HG03025 (cell line): Measurements from ENCODE around the gene UBAP1.
"Not testable (repeated sequence)": the region's sequence is repeated elsewhere in the genome, so short reads cannot be mapped to it uniquely, and the experiment has no call there.

Experiments
- ATAC-seq: cut with Tn5 transposase; IDR thresholded peaks from one replicate; pipeline ENCODE4 v1.9.1; 2021; ENCODE audit warnings: mild to moderate bottlenecking, moderate library complexity; ENCODE audit not compliant: unreplicated experiment, low FRiP score

Gene UBAP1

GRCh38 chr9:34177593-34178435 is 1.0 kb upstream of the UBAP1 start:
- no peak for ATAC-seq

- ATAC-seq = no peak
Observed at GRCh38 chr9:34179213-34180136, 632 bp downstream of the UBAP1 start.

GRCh38 chr9:34185778-34186551 is 7.1 kb downstream of the UBAP1 start:
- ATAC-seq = no peak

- no peak for ATAC-seq
Observed at GRCh38 chr9:34187891-34188240, 9.0 kb downstream of the UBAP1 start.

- ATAC-seq = no peak
Observed at GRCh38 chr9:34190996-34191892, 12.4 kb downstream of the UBAP1 start.

GRCh38 chr9:34195143-34195542 is 16.3 kb downstream of the UBAP1 start:
- no peak for ATAC-seq

GRCh38 chr9:34197286-34197685 is 18.4 kb downstream of the UBAP1 start:
- ATAC-seq = not testable (repeated sequence)

- ATAC-seq = no peak
Observed at GRCh38 chr9:34197756-34198711, 19.2 kb downstream of the UBAP1 start.

- no peak for ATAC-seq
Observed at GRCh38 chr9:34200092-34200491, 21.2 kb downstream of the UBAP1 start.

GRCh38 chr9:34203275-34203991 is 24.6 kb downstream of the UBAP1 start:
- no peak for ATAC-seq

- ATAC-seq = no peak
Observed at GRCh38 chr9:34203992-34204635, 25.3 kb downstream of the UBAP1 start.

- ATAC-seq = no peak
Observed at GRCh38 chr9:34205102-34205501, 26.3 kb downstream of the UBAP1 start.

GRCh38 chr9:34206561-34206960 is 27.7 kb downstream of the UBAP1 start:
- ATAC-seq = no peak

- no peak for ATAC-seq
Observed at GRCh38 chr9:34211395-34211794, 32.6 kb downstream of the UBAP1 start.

- ATAC-seq = not testable (repeated sequence)
Observed at GRCh38 chr9:34214354-34215000, 35.6 kb downstream of the UBAP1 start.

GRCh38 chr9:34216325-34216724 is 37.5 kb downstream of the UBAP1 start:
- no peak for ATAC-seq

GRCh38 chr9:34217015-34217414 is 38.2 kb downstream of the UBAP1 start:
- ATAC-seq = not testable (repeated sequence)
